ENCODE measurements around the gene SYMPK.

DNA sequence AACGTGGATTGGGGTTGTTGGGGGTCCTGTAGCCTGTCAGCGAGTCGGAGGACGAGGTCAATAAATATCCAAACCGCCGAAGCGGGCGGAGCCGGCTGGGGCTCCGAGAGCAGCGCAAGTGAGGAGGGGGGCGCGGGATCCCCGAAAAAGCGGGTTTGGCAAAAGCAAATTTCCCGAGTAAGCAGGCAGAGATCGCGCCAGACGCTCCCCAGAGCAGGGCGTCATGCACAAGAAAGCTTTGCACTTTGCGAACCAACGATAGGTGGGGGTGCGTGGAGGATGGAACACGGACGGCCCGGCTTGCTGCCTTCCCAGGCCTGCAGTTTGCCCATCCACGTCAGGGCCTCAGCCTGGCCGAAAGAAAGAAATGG lies 93.1 kb downstream of the SYMPK start:
- no peak for TF ChIP-seq CTCF (IDR thresholded peaks at IDR 0.05; ENCODE audit: low read depth, low read length, poor library complexity, severe bottlenecking)
- TF ChIP-seq EZH2phosphoT487 (IDR thresholded peaks at IDR 0.05; ENCODE audit: borderline replicate concordance, low read length): no peak

Measured in DOHH2 (cell line).